Liver (tissue), 9 donors: Measurements from ENCODE around the gene DMC1. TPM values are rescaled to one million over a fixed set of nuclear protein-coding genes. Genes with fewer than 3 reads are reported as not detected.

Experiments
- DNase-seq: peaks from one replicate; pipeline ENCODE4 v3.0.0-alpha.2; 2017; ENCODE audit warnings: low spot score
- H3K27ac ChIP-seq, 2 donors: one replicate each; pipeline ENCODE4 v1.7.0; 2013; ENCODE audit warnings: inconsistent platforms in 2 of 2, low read length in 2 of 2, control low read depth in 1 of 2, low read depth in 1 of 2, mild to moderate bottlenecking in 1 of 2
- H3K27me3 ChIP-seq, 4 donors: one replicate each; pipeline versions ENCODE4 v1.6.1 to v1.7.0; 2013; ENCODE audit warnings: low read length in 3 of 4, inconsistent platforms in 1 of 4, mild to moderate bottlenecking in 1 of 4, moderate library complexity in 1 of 4; ENCODE audit not compliant: control insufficient read depth in 4 of 4, insufficient read depth in 4 of 4
- H3K36me3 ChIP-seq, 4 donors: one replicate each; pipeline versions ENCODE4 v1.6.1 to v1.7.0; 2013; ENCODE audit warnings: low read length in 3 of 4, mild to moderate bottlenecking in 3 of 4, low read depth in 1 of 4, moderate library complexity in 1 of 4; ENCODE audit not compliant: control insufficient read depth in 4 of 4, insufficient read depth in 3 of 4
- H3K4me1 ChIP-seq, 4 donors: one replicate each; pipeline versions ENCODE4 v1.6.1 to v1.7.0; 2013; ENCODE audit warnings: low read length in 3 of 4, mild to moderate bottlenecking in 3 of 4, moderate library complexity in 1 of 4; ENCODE audit not compliant: control insufficient read depth in 4 of 4, insufficient read depth in 4 of 4
- H3K4me3 ChIP-seq, 3 donors: one replicate each; pipeline versions ENCODE4 v1.6.1 to v1.7.0; 2013; ENCODE audit warnings: low read length in 3 of 3, control low read depth in 1 of 3, low read depth in 1 of 3, mild to moderate bottlenecking in 1 of 3
- H3K9ac ChIP-seq, 2 donors: one replicate each; pipeline ENCODE4 v1.7.0; 2013; ENCODE audit warnings: low read length in 2 of 2, mild to moderate bottlenecking in 2 of 2, moderate library complexity in 2 of 2, control low read depth in 1 of 2, low read depth in 1 of 2
- H3K9me3 ChIP-seq, 4 donors: one replicate each; pipeline versions ENCODE4 v1.6.1 to v1.7.0; 2013; ENCODE audit warnings: low read length in 3 of 4; ENCODE audit not compliant: control insufficient read depth in 4 of 4
- EGR1 ChIP-seq, 2 donors: IDR thresholded peaks; 2 replicates each; pipeline ENCODE4 v1.6.1; 2016 to 2018; ENCODE audit warnings: antibody characterized with exemption in 2 of 2, low read depth in 2 of 2
- FOXA1 ChIP-seq: IDR thresholded peaks from 2 replicates; pipeline ENCODE4 v1.6.1; 2016; ENCODE audit warnings: antibody characterized with exemption
- FOXA2 ChIP-seq: IDR thresholded peaks from 2 replicates; pipeline ENCODE4 v1.6.1; 2016; ENCODE audit warnings: antibody characterized with exemption
- HNF4A ChIP-seq, 2 donors: conservative IDR thresholded peaks; 2 replicates each; pipeline ENCODE4 v1.6.1; 2016; ENCODE audit warnings: antibody characterized with exemption in 2 of 2, mild to moderate bottlenecking in 2 of 2
- JUND ChIP-seq, 2 donors: IDR thresholded peaks; 2 replicates each; pipeline ENCODE4 v1.6.1; 2016; ENCODE audit warnings: antibody characterized with exemption in 2 of 2
- NR2F2 ChIP-seq: IDR thresholded peaks from 2 replicates; pipeline ENCODE4 v1.6.1; 2016; ENCODE audit warnings: antibody characterized with exemption
- RAD21 ChIP-seq, 2 donors: IDR thresholded peaks; 2 replicates each; pipeline ENCODE4 v1.6.1; 2016; ENCODE audit warnings: antibody characterized with exemption in 2 of 2, mild to moderate bottlenecking in 2 of 2
- TAF1 ChIP-seq: conservative IDR thresholded peaks from 2 replicates; pipeline ENCODE4 v1.6.1; 2016; ENCODE audit warnings: antibody characterized with exemption, mild to moderate bottlenecking
- YY1 ChIP-seq: IDR thresholded peaks from 2 replicates; pipeline ENCODE4 v1.6.1; 2016; ENCODE audit warnings: antibody characterized with exemption, mild to moderate bottlenecking
- WGBS: extraction: QIAGEN DNeasy Blood & Tissue Kit; methylation state at CpG from one replicate; pipeline ENCODE4 v1.1.7; 2013; 5-methylcytosine and 5-hydroxymethylcytosine counted together
- polyA plus RNA-seq, 2 donors: library from polyadenylated mRNA; stranded (reverse) in 1 of 2; unstranded in 1 of 2; fragments of 200-250 nt in 1 of 2; fragments of >200 nt in 1 of 2; fragmentation: Nextera tagmentation in 1 of 2; extraction: Ambion mirVana in 1 of 2; gene quantifications; one replicate each; pipeline versions ENCODE4 v1.2.1 to v1.2.3, GENCODE V29; 2013 to 2015
- total RNA-seq, 2 donors: library from RNA; depleted of rRNA; stranded (reverse); fragments of >200 nt; gene quantifications; one replicate each; pipeline ENCODE4 v1.2.3, GENCODE V29; 2014
- TF ChIP-seq, protein P1 (sequence below): IDR thresholded peaks from 2 replicates; pipeline ENCODE4 v1.6.1; 2016; ENCODE audit warnings: antibody characterized with exemption
- TF ChIP-seq, protein P2 (sequence below): IDR thresholded peaks from 2 replicates; pipeline ENCODE4 v1.6.1; 2016; ENCODE audit warnings: antibody characterized with exemption
- TF ChIP-seq, protein P3 (sequence below): fragments of 150-350 bp; IDR thresholded peaks from 2 replicates; pipeline ENCODE4 v1.5.1; 2017; ENCODE audit warnings: improper control_type of control experiment, low read depth, low read length; ENCODE audit not compliant: missing input control
- TF ChIP-seq, protein P4 (sequence below): IDR thresholded peaks from 2 replicates; pipeline ENCODE4 v1.6.1; 2016; ENCODE audit warnings: antibody characterized with exemption, mild to moderate bottlenecking
- donor health status: healthy.
- donor health status: healthy.
- donor health status: healthy.
- donor health status: healthy.
- donor health status: healthy.

DMC1 gene
- total and polyA plus RNA-seq, 4 donors, result 0.25 to 6.8 (median 1.1) TPM; not detected in 1

DNA sequence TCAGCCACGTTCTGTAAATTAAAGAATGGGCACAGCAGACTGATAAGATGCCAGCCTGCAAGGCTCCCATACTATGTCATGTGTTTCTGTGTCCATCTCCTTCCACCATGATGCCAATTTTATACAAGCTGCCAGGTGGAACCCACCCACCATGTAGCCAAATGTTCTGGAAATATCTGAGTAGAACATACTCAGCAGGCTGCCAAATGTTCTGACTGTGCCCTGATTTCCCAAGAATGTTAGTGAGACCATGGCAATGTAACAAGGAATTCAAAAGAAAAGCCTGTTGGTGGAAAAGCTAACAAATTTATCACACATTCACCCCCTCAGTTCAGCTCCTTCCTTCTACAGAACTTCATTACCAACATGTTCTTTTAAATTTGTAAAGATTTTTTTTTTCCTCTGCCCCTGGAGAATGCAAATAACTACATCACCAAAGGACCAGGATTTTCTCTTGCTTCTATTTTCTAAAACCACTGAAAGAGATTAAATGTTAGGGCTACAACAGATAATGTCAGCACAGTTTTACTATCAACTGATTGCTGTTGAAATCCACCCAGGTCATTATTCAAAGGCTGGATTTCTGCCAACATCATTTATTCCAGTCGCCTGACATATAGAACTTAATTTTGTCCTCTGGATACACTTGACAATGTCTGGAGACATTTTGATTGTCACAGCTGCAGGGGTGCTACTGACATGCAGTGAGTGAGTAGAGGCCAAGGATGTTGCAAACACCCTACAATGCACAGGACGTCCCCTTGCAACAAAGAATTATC lies 3.1 kb downstream of the DMC1 start:
- Histone ChIP-seq H3K27me3 (no peaks in the 10 kb centered on the region), H3K4me3 (no peak overlapping the region), H3K9me3 (no peaks in the 10 kb centered on the region), H3K4me1 (peaks cover 4 to 11% (median 8%) of the 10 kb centered on the region in 4 donors), H3K36me3 (no peaks in the 10 kb centered on the region), H3K27ac (no peak overlapping the region), H3K9ac (no peak overlapping the region)
- no peak for DNase-seq
- WGBS, result 84% methylated on average over 3 of the region's 3 CpGs
- TF ChIP-seq FOXA1, result no peak

DNA sequence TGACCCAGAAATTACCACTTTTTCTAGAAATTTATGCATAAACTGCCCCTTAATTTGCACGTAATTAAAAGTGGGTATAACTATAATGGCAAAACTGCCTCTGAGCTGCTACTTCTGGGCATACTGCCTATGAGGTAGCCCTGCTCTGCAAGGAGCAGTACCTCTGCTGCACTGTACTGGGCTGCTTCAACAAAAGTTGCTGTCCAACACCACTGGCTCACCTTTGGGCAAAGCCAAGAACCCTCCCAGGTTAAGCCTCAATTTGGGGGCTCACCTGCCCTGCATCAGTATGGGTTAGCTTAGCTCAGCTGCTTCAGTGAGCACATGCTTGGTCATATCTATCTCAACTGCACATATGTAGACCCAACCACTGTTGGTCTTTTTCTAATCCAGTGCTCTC lies 4.5 kb downstream of the DMC1 start:
- Histone ChIP-seq H3K27ac (no peak overlapping the region), H3K9ac (no peak overlapping the region), H3K9me3 (no peaks in the 10 kb centered on the region), H3K27me3 (no peaks in the 10 kb centered on the region), H3K4me3 (no peak overlapping the region), H3K4me1 (peaks cover 2 to 6% (median 3%) of the 10 kb centered on the region in 4 donors), H3K36me3 (no peaks in the 10 kb centered on the region)
- no peak for DNase-seq
- 96% methylated on average over 1 of the region's 1 CpG for WGBS
- TF ChIP-seq TAF1 (no peak), EGR1 (IDR thresholded peaks at IDR 0.05; ENCODE audit: low read depth in 2 of 2) (no peak), NR2F2 (no peak), YY1 (no peak), FOXA2 (no peak), JUND (IDR thresholded peaks at IDR 0.05) (no peak), HNF4A (conservative IDR thresholded peaks at IDR 0.05) (no peak), RAD21 (IDR thresholded peaks at IDR 0.05) (no peak)
- TF ChIP-seq, protein P1, sequence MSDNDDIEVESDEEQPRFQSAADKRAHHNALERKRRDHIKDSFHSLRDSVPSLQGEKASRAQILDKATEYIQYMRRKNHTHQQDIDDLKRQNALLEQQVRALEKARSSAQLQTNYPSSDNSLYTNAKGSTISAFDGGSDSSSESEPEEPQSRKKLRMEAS, result no peak
- TF ChIP-seq, protein P2, sequence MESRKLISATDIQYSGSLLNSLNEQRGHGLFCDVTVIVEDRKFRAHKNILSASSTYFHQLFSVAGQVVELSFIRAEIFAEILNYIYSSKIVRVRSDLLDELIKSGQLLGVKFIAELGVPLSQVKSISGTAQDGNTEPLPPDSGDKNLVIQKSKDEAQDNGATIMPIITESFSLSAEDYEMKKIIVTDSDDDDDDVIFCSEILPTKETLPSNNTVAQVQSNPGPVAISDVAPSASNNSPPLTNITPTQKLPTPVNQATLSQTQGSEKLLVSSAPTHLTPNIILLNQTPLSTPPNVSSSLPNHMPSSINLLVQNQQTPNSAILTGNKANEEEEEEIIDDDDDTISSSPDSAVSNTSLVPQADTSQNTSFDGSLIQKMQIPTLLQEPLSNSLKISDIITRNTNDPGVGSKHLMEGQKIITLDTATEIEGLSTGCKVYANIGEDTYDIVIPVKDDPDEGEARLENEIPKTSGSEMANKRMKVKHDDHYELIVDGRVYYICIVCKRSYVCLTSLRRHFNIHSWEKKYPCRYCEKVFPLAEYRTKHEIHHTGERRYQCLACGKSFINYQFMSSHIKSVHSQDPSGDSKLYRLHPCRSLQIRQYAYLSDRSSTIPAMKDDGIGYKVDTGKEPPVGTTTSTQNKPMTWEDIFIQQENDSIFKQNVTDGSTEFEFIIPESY, result no peak
- TF ChIP-seq, protein P3, sequence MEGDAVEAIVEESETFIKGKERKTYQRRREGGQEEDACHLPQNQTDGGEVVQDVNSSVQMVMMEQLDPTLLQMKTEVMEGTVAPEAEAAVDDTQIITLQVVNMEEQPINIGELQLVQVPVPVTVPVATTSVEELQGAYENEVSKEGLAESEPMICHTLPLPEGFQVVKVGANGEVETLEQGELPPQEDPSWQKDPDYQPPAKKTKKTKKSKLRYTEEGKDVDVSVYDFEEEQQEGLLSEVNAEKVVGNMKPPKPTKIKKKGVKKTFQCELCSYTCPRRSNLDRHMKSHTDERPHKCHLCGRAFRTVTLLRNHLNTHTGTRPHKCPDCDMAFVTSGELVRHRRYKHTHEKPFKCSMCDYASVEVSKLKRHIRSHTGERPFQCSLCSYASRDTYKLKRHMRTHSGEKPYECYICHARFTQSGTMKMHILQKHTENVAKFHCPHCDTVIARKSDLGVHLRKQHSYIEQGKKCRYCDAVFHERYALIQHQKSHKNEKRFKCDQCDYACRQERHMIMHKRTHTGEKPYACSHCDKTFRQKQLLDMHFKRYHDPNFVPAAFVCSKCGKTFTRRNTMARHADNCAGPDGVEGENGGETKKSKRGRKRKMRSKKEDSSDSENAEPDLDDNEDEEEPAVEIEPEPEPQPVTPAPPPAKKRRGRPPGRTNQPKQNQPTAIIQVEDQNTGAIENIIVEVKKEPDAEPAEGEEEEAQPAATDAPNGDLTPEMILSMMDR, result no peak
- TF ChIP-seq, protein P4, sequence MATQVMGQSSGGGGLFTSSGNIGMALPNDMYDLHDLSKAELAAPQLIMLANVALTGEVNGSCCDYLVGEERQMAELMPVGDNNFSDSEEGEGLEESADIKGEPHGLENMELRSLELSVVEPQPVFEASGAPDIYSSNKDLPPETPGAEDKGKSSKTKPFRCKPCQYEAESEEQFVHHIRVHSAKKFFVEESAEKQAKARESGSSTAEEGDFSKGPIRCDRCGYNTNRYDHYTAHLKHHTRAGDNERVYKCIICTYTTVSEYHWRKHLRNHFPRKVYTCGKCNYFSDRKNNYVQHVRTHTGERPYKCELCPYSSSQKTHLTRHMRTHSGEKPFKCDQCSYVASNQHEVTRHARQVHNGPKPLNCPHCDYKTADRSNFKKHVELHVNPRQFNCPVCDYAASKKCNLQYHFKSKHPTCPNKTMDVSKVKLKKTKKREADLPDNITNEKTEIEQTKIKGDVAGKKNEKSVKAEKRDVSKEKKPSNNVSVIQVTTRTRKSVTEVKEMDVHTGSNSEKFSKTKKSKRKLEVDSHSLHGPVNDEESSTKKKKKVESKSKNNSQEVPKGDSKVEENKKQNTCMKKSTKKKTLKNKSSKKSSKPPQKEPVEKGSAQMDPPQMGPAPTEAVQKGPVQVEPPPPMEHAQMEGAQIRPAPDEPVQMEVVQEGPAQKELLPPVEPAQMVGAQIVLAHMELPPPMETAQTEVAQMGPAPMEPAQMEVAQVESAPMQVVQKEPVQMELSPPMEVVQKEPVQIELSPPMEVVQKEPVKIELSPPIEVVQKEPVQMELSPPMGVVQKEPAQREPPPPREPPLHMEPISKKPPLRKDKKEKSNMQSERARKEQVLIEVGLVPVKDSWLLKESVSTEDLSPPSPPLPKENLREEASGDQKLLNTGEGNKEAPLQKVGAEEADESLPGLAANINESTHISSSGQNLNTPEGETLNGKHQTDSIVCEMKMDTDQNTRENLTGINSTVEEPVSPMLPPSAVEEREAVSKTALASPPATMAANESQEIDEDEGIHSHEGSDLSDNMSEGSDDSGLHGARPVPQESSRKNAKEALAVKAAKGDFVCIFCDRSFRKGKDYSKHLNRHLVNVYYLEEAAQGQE, result no peak
